IPS-15b (cell line): ENCODE measurements around the gene ODAD4.

Experiments
- H3K27me3 ChIP-seq: one replicate; pipeline ENCODE4 v1.6.1; 2013; ENCODE audit warnings: low read length; ENCODE audit not compliant: control insufficient read depth, insufficient read depth
- H3K36me3 ChIP-seq: one replicate; pipeline ENCODE4 v1.6.1; 2013; ENCODE audit warnings: low read length; ENCODE audit not compliant: control insufficient read depth, insufficient read depth
- H3K4me1 ChIP-seq: one replicate; pipeline ENCODE4 v1.6.1; 2013; ENCODE audit warnings: mild to moderate bottlenecking, low read length; ENCODE audit not compliant: control insufficient read depth, insufficient read depth
- H3K4me3 ChIP-seq: one replicate; pipeline ENCODE4 v1.5.1; 2013; ENCODE audit warnings: low read depth, low read length
- H3K9ac ChIP-seq: one replicate; pipeline ENCODE4 v1.6.1; 2013; ENCODE audit warnings: low read depth, mild to moderate bottlenecking, low read length
- H3K9me3 ChIP-seq: one replicate; pipeline ENCODE4 v1.6.1; 2013; ENCODE audit warnings: mild to moderate bottlenecking, low read length; ENCODE audit not compliant: control insufficient read depth, insufficient read depth

ODAD4 gene

GRCh38 chr17:41977991-41978390, 47.6 kb downstream of the ODAD4 start:
- no peaks in the 10 kb centered on the region for H3K9me3 ChIP-seq
- H3K36me3 ChIP-seq, result peaks cover 80% of the 10 kb centered on the region
- no peak overlapping the region for H3K9ac ChIP-seq
- no peak overlapping the region for H3K4me3 ChIP-seq
- no peaks in the 10 kb centered on the region for H3K4me1 ChIP-seq
- no peaks in the 10 kb centered on the region for H3K27me3 ChIP-seq

DNA sequence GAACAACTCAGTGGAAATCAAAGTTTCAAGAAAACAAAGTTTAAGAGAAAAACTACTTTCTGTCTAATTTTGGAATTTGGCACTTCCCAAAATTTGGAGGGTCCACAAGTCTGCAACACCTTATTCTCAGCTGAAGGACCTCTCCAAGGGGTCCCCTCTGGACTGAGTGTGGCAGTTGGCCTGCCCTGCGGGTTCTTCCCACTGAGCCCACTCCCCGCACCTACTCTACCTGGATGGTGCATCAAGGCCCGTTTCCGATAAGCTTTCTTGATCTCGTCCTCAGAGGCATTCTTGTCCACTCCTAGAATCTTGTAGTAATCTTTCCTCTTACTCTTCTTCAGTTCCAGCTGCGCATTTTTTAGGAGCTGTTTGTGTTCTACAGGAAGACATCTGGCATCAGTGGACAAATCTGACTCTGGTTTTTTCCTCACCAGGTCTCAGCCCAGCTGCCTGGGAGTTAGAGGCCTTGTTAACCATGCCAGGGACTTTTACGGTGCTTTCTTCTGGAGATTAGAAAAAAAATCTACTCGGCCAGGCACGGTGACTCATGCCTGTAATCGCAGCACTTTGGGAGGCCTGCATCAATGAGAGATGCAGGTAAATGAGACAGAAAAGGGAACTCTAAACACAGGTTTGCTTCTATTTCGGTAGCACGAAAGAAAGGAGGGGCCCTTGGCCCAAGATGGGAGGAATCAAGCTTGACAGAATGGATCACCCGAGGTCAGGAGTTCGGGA, 51.8 kb downstream of the ODAD4 start:
- no peaks in the 10 kb centered on the region for H3K4me1 ChIP-seq
- H3K9me3 ChIP-seq, result no peaks in the 10 kb centered on the region
- peaks cover 66% of the 10 kb centered on the region for H3K36me3 ChIP-seq
- no peaks in the 10 kb centered on the region for H3K27me3 ChIP-seq
- no peak overlapping the region for H3K9ac ChIP-seq
- no peak overlapping the region for H3K4me3 ChIP-seq

DNA sequence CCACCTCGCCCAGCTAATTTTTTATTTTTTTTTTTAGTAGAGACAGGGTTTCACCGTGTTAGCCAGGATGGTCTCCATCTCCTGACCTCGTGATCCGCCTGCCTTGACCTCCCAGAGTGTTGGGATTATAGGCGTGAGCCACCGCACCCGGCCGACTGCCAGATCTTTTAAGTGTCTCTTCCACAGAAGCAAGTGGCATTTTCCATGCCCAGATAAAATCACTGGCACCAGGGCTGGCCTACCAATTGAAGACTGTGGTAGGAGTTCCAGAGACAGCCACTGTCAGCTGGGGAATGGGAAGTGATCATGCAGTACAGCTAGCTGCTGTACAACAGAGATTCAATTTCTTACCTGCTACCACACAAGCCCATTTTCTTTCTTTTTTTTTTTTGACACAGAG, 54.0 kb downstream of the ODAD4 start:
- Histone ChIP-seq H3K27me3 (no peaks in the 10 kb centered on the region), H3K9me3 (no peaks in the 10 kb centered on the region), H3K36me3 (peaks cover 71% of the 10 kb centered on the region), H3K4me1 (no peaks in the 10 kb centered on the region), H3K4me3 (no peak overlapping the region), H3K9ac (no peak overlapping the region)

- Histone ChIP-seq H3K36me3 (peaks cover 71% of the 10 kb centered on the region), H3K27me3 (no peaks in the 10 kb centered on the region)
These were observed 55.5 kb downstream of the ODAD4 start for GRCh38 chr17:41985919-41986318.

DNA sequence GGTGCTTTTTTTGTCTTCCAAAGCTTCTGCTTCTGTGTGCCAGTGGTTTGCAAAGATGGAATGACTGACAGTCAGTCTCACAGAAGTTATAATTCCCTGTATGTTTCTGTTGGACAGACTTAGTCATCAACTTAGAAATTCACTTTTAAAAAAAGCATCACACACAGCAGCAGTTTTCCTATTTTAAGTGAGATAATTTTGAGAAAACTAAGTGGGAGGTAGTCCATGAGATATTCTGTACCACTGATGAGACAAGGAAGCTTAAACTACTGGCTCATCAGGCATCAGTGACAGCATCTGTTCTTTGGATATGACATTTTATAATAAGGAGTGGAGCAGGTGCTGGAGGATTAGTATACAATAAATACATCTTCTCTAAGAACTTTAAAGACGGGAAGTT, 56.2 kb downstream of the ODAD4 start:
- H3K9ac ChIP-seq, result no peak overlapping the region
- H3K36me3 ChIP-seq, result peaks cover 68% of the 10 kb centered on the region
- H3K9me3 ChIP-seq, result no peaks in the 10 kb centered on the region
- no peaks in the 10 kb centered on the region for H3K27me3 ChIP-seq
- H3K4me3 ChIP-seq, result no peak overlapping the region
- H3K4me1 ChIP-seq, result no peaks in the 10 kb centered on the region

More at GRCh38 chr17:41985919-41986318, 55.5 kb downstream of the ODAD4 start:
- Histone ChIP-seq H3K4me1 (no peaks in the 10 kb centered on the region), H3K4me3 (no peak overlapping the region), H3K9me3 (no peaks in the 10 kb centered on the region), H3K9ac (no peak overlapping the region)

DNA sequence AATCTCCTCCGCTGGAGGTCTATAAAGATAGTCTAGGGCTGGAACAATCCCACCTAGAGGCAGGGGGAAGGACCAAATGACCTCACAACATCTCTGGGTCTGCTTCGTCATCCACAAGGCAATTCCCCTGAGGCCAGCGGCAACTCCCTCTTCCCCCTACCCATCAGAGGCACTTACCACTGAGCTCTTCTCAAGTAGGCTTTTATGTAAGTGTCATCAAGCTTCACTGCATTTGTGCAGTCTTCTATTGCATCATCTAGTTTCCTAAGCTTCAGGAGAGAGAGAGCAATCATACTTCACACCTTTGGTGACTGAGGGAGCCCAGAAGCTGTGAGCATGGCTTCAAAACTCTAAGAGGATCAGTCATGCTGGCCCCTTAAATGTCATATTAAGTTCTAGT, 57.2 kb downstream of the ODAD4 start:
- Histone ChIP-seq H3K4me3 (no peak overlapping the region), H3K9ac (no peak overlapping the region), H3K4me1 (no peaks in the 10 kb centered on the region), H3K36me3 (peaks cover 63% of the 10 kb centered on the region), H3K9me3 (no peaks in the 10 kb centered on the region), H3K27me3 (no peaks in the 10 kb centered on the region)

GRCh38 chr17:41988418-41988817, 58.0 kb downstream of the ODAD4 start:
- H3K4me3 ChIP-seq, result no peak overlapping the region
- H3K36me3 ChIP-seq, result peaks cover 56% of the 10 kb centered on the region
- no peak overlapping the region for H3K9ac ChIP-seq
- H3K4me1 ChIP-seq, result no peaks in the 10 kb centered on the region
- H3K9me3 ChIP-seq, result no peaks in the 10 kb centered on the region
- H3K27me3 ChIP-seq, result no peaks in the 10 kb centered on the region

GRCh38 chr17:41989702-41990419, 59.4 kb downstream of the ODAD4 start:
- Histone ChIP-seq H3K9me3 (no peaks in the 10 kb centered on the region), H3K36me3 (peaks cover 52% of the 10 kb centered on the region), H3K9ac (no peak overlapping the region), H3K4me3 (no peak overlapping the region), H3K27me3 (no peaks in the 10 kb centered on the region), H3K4me1 (no peaks in the 10 kb centered on the region)

- Histone ChIP-seq H3K4me1 (no peaks in the 10 kb centered on the region), H3K27me3 (no peaks in the 10 kb centered on the region), H3K9ac (no peak overlapping the region), H3K4me3 (no peak overlapping the region), H3K9me3 (no peaks in the 10 kb centered on the region), H3K36me3 (peaks cover 53% of the 10 kb centered on the region)
These were observed 62.2 kb downstream of the ODAD4 start for GRCh38 chr17:41992576-41992975.

DNA sequence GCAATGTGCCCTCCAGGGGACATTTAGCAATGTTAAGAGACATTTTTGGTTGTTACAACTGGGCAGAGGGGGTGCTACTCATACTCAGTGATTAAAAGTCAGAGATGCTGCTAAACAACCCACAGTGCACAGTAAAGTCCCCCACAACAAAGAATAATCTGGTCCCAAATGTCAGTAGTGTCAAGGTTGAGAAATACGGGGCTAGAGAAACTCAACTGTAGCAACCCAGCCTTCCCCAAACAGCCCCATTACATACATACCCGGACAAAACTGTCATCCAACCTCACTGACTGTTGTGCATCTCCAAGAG, 66.4 kb downstream of the ODAD4 start:
- Histone ChIP-seq H3K9ac (no peak overlapping the region), H3K9me3 (no peaks in the 10 kb centered on the region), H3K4me3 (no peak overlapping the region), H3K27me3 (no peaks in the 10 kb centered on the region), H3K4me1 (no peaks in the 10 kb centered on the region), H3K36me3 (peaks cover 47% of the 10 kb centered on the region)

DNA sequence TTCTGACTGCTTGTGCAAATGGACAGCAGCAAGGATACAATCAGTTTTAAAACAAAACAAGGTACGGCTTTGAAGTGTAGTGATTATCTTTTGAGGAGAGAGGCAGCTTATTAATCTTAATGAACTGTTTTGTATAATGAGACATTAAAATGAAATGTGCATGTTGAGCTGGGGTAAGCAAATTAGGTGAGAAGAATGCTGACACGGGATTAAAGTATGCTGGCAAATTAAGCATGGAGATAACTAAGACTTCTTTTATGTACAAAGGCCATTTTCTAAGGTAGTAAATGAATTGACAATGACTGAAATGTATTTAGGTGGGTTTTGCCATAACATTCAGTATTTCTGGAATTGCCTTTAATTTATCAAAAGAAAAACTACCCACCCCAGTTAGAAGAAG, 68.1 kb downstream of the ODAD4 start:
- Histone ChIP-seq H3K4me3 (no peak overlapping the region), H3K9ac (no peak overlapping the region), H3K9me3 (no peaks in the 10 kb centered on the region), H3K4me1 (no peaks in the 10 kb centered on the region), H3K27me3 (no peaks in the 10 kb centered on the region), H3K36me3 (peaks cover 42% of the 10 kb centered on the region)

- H3K4me3 ChIP-seq, result no peak overlapping the region
- no peaks in the 10 kb centered on the region for H3K27me3 ChIP-seq
- peaks cover 33% of the 10 kb centered on the region for H3K36me3 ChIP-seq
- no peak overlapping the region for H3K9ac ChIP-seq
- no peaks in the 10 kb centered on the region for H3K9me3 ChIP-seq
- no peaks in the 10 kb centered on the region for H3K4me1 ChIP-seq
These were observed 70.2 kb downstream of the ODAD4 start for GRCh38 chr17:42000413-42001133.
